Upper lobe of left lung (tissue), 6 donors: Measurements from ENCODE around the gene TPCN1. TPM values are rescaled to one million over a fixed set of nuclear protein-coding genes. Genes with fewer than 3 reads are reported as not detected.

ENCODE experiments used
- ATAC-seq, 2 donors: fragments of 200-7000 bp; cut with Tn5 transposase; one replicate each; pipeline ENCODE4 v1.9.1; 2022; ENCODE audit warnings: mild to moderate bottlenecking in 2 of 2, moderate library complexity in 2 of 2; ENCODE audit not compliant: low FRiP score in 2 of 2
- DNase-seq, 2 donors: peaks; one replicate each; pipeline ENCODE4 v3.0.0-alpha.2; 2019 to 2020
- H3K27ac ChIP-seq, 4 donors: fragments of 200-600 bp; sonication (generic); one replicate each; pipeline ENCODE4 v1.5.1; 2016 to 2019
- H3K27me3 ChIP-seq, 4 donors: fragments of 200-600 bp; sonication (generic); one replicate each; pipeline ENCODE4 v1.5.1; 2017 to 2019
- H3K36me3 ChIP-seq, 4 donors: fragments of 200-600 bp; sonication (generic); one replicate each; pipeline ENCODE4 v1.5.1; 2016 to 2019
- H3K4me1 ChIP-seq, 4 donors: fragments of 200-600 bp; sonication (generic); one replicate each; pipeline ENCODE4 v1.5.1; 2018 to 2019
- H3K4me3 ChIP-seq, 4 donors: fragments of 200-600 bp; sonication (generic); one replicate each; pipeline ENCODE4 v1.5.1; 2017 to 2019; ENCODE audit warnings: mild to moderate bottlenecking in 2 of 4, moderate library complexity in 1 of 4
- H3K9me3 ChIP-seq, 4 donors: fragments of 200-600 bp; sonication (generic); one replicate each; pipeline ENCODE4 v1.5.1; 2018 to 2019
- CTCF ChIP-seq, 6 experiments: fragments of 450-650 bp in 4 of 6; fragments of 200-600 bp in 2 of 6; sonication (generic) in 2 of 6; IDR thresholded peaks; one replicate each; pipeline ENCODE4 v1.5.1; 2016 to 2019; ENCODE audit warnings: antibody characterized with exemption in 6 of 6
- EP300 ChIP-seq, 4 donors: sonication (generic); formaldehyde crosslinking; IDR thresholded peaks; one replicate each; pipeline ENCODE4 v1.5.1; 2017; ENCODE audit warnings: antibody characterized with exemption in 4 of 4, control low read depth in 2 of 4
- POLR2A ChIP-seq, 4 donors: fragments of 450-650 bp; IDR thresholded peaks; one replicate each; pipeline ENCODE4 v1.5.1; 2016 to 2017; ENCODE audit warnings: antibody characterized with exemption in 4 of 4, mild to moderate bottlenecking in 2 of 4
- POLR2AphosphoS5 ChIP-seq, 2 donors: sonication (generic); formaldehyde crosslinking; IDR thresholded peaks; one replicate each; pipeline ENCODE4 v1.5.1; 2017; ENCODE audit warnings: antibody characterized with exemption in 2 of 2
- WGBS, 2 donors: methylation state at CpG; one replicate each; pipeline ENCODE4 v1.1.5; 2017 to 2018; 5-methylcytosine and 5-hydroxymethylcytosine counted together
- total RNA-seq, 6 donors: library from RNA; depleted of rRNA in 4 of 6; stranded (reverse); fragments of >200 nt in 4 of 6; gene quantifications; one replicate each; pipeline versions ENCODE4 v1.1.0 to v1.2.1, GENCODE V29; 2016 to 2021
- donor health status: DM: no; HTN: no; CAD: no; lungs with moderate emphysema.
- donor health status: DM: no; HTN: yes; CAD: no; lungs with severe emphysema.

The TPCN1 gene
- total RNA-seq, 6 donors from 2014 or later: 36.6 to 193 (median 52.2) TPM

- 85 to 86% methylated on average over 1 of the region's 1 CpG for WGBS, 2 donors
- no peak for DNase-seq
- peaks cover 9 to 13% (median 10%) of the 10 kb centered on the region in 4 donors for H3K4me1 ChIP-seq
- H3K36me3 ChIP-seq: no peaks in the 10 kb centered on the region
- TF ChIP-seq POLR2A (IDR thresholded peaks at IDR 0.05) (no peak), POLR2AphosphoS5 (IDR thresholded peaks at IDR 0.05) (no peak), CTCF (IDR thresholded peaks at IDR 0.05) (no peak), EP300 (IDR thresholded peaks at IDR 0.05) (no peak)
- H3K27me3 ChIP-seq: no peaks in the 10 kb centered on the region
- no peak overlapping the region for H3K4me3 ChIP-seq
- no peak for ATAC-seq
- H3K9me3 ChIP-seq: no peaks in the 10 kb centered on the region
- H3K27ac ChIP-seq: no peak overlapping the region
Measured at GRCh38 chr12:113198296-113198695, 23.0 kb upstream of the TPCN1 start.

- peaks cover 0 to 10% (median 6%) of the 10 kb centered on the region in 4 donors for H3K4me1 ChIP-seq
- WGBS, 2 donors: 85 to 86% methylated on average over 12 of the region's 12 CpGs
- TF ChIP-seq POLR2A (IDR thresholded peaks at IDR 0.05): no peak
- TF ChIP-seq CTCF (IDR thresholded peaks at IDR 0.05): no peak
- TF ChIP-seq EP300 (IDR thresholded peaks at IDR 0.05): no peak
- H3K9me3 ChIP-seq: no peaks in the 10 kb centered on the region
- H3K4me3 ChIP-seq: no peak overlapping the region
- ATAC-seq: no peak
- no peaks in the 10 kb centered on the region for H3K36me3 ChIP-seq
- H3K27me3 ChIP-seq: no peaks in the 10 kb centered on the region
- DNase-seq: no peak
- no peak overlapping the region for H3K27ac ChIP-seq
Measured at GRCh38 chr12:113200021-113200797, 21.1 kb upstream of the TPCN1 start.

- Histone ChIP-seq H3K27ac (no peak overlapping the region), H3K36me3 (no peaks in the 10 kb centered on the region), H3K27me3 (no peaks in the 10 kb centered on the region), H3K4me3 (no peak overlapping the region), H3K9me3 (no peaks in the 10 kb centered on the region), H3K4me1 (peaks cover 0 to 11% (median 6%) of the 10 kb centered on the region in 4 donors)
- WGBS, 2 donors: 84 to 97% methylated on average over 7 to 14 of the region's 14 CpGs
- TF ChIP-seq POLR2AphosphoS5 (IDR thresholded peaks at IDR 0.05) (no peak), POLR2A (IDR thresholded peaks at IDR 0.05) (no peak), CTCF (IDR thresholded peaks at IDR 0.05) (no peak), EP300 (IDR thresholded peaks at IDR 0.05) (no peak)
- ATAC-seq: no peak
- peak in 1 of 2 donors; percentile 52 for DNase-seq
Measured at GRCh38 chr12:113201187-113202177, 19.8 kb upstream of the TPCN1 start.

GRCh38 chr12:113202300-113203075, 18.8 kb upstream of the TPCN1 start:
- Histone ChIP-seq H3K4me1 (peaks cover under 1 to 14% (median 7%) of the 10 kb centered on the region in 4 donors), H3K27me3 (no peaks in the 10 kb centered on the region), H3K9me3 (no peaks in the 10 kb centered on the region), H3K4me3 (no peak overlapping the region), H3K27ac (no peak overlapping the region), H3K36me3 (no peaks in the 10 kb centered on the region)
- no peak for TF ChIP-seq POLR2AphosphoS5 (IDR thresholded peaks at IDR 0.05)
- no peak for TF ChIP-seq CTCF (IDR thresholded peaks at IDR 0.05)
- TF ChIP-seq POLR2A (IDR thresholded peaks at IDR 0.05): no peak
- TF ChIP-seq EP300 (IDR thresholded peaks at IDR 0.05): no peak
- WGBS, 2 donors: 64 to 65% methylated on average over 2 to 4 of the region's 4 CpGs
- ATAC-seq (no peak), DNase-seq (no peak)
